Upper lobe of left lung (tissue), 6 donors: ENCODE measurements around the gene PRKN. TPM values are rescaled to one million over a fixed set of nuclear protein-coding genes. Genes with fewer than 3 reads are reported as not detected.
A peak's percentile ranks its signal among the peaks of the same experiment; 100 is the strongest.

ENCODE experiments used
- ATAC-seq, 2 donors: fragments of 200-7000 bp; cut with Tn5 transposase; one replicate each; pipeline ENCODE4 v1.9.1; 2022; ENCODE audit warnings: mild to moderate bottlenecking in 2 of 2, moderate library complexity in 2 of 2; ENCODE audit not compliant: low FRiP score in 2 of 2
- DNase-seq, 2 donors: peaks; one replicate each; pipeline ENCODE4 v3.0.0-alpha.2; 2019 to 2020
- H3K27ac ChIP-seq, 4 donors: fragments of 200-600 bp; sonication (generic); one replicate each; pipeline ENCODE4 v1.5.1; 2016 to 2019
- H3K27me3 ChIP-seq, 4 donors: fragments of 200-600 bp; sonication (generic); one replicate each; pipeline ENCODE4 v1.5.1; 2017 to 2019
- H3K36me3 ChIP-seq, 4 donors: fragments of 200-600 bp; sonication (generic); one replicate each; pipeline ENCODE4 v1.5.1; 2016 to 2019
- H3K4me1 ChIP-seq, 4 donors: fragments of 200-600 bp; sonication (generic); one replicate each; pipeline ENCODE4 v1.5.1; 2018 to 2019
- H3K4me3 ChIP-seq, 4 donors: fragments of 200-600 bp; sonication (generic); one replicate each; pipeline ENCODE4 v1.5.1; 2017 to 2019; ENCODE audit warnings: mild to moderate bottlenecking in 2 of 4, moderate library complexity in 1 of 4
- H3K9me3 ChIP-seq, 4 donors: fragments of 200-600 bp; sonication (generic); one replicate each; pipeline ENCODE4 v1.5.1; 2018 to 2019
- CTCF ChIP-seq, 6 experiments: fragments of 450-650 bp in 4 of 6; fragments of 200-600 bp in 2 of 6; sonication (generic) in 2 of 6; IDR thresholded peaks; one replicate each; pipeline ENCODE4 v1.5.1; 2016 to 2019; ENCODE audit warnings: antibody characterized with exemption in 6 of 6
- EP300 ChIP-seq, 4 donors: sonication (generic); formaldehyde crosslinking; IDR thresholded peaks; one replicate each; pipeline ENCODE4 v1.5.1; 2017; ENCODE audit warnings: antibody characterized with exemption in 4 of 4, control low read depth in 2 of 4
- POLR2A ChIP-seq, 4 donors: fragments of 450-650 bp; IDR thresholded peaks; one replicate each; pipeline ENCODE4 v1.5.1; 2016 to 2017; ENCODE audit warnings: antibody characterized with exemption in 4 of 4, mild to moderate bottlenecking in 2 of 4
- POLR2AphosphoS5 ChIP-seq, 2 donors: sonication (generic); formaldehyde crosslinking; IDR thresholded peaks; one replicate each; pipeline ENCODE4 v1.5.1; 2017; ENCODE audit warnings: antibody characterized with exemption in 2 of 2
- WGBS, 2 donors: methylation state at CpG; one replicate each; pipeline ENCODE4 v1.1.5; 2017 to 2018; 5-methylcytosine and 5-hydroxymethylcytosine counted together
- total RNA-seq, 6 donors: library from RNA; depleted of rRNA in 4 of 6; stranded (reverse); fragments of >200 nt in 4 of 6; gene quantifications; one replicate each; pipeline versions ENCODE4 v1.1.0 to v1.2.1, GENCODE V29; 2016 to 2021
- donor health status: DM: no; HTN: no; CAD: no; lungs with moderate emphysema.
- donor health status: DM: no; HTN: yes; CAD: no; lungs with severe emphysema.

The PRKN gene
- total RNA-seq, 6 donors from 2014 or later, result 2.7 to 29.3 (median 5.5) TPM

- no peak overlapping the region for H3K4me3 ChIP-seq
- WGBS, 2 donors, result 47 to 55% methylated on average over 4 of the region's 4 CpGs
- TF ChIP-seq POLR2AphosphoS5 (IDR thresholded peaks at IDR 0.05) (no peak), EP300 (IDR thresholded peaks at IDR 0.05) (no peak), CTCF (IDR thresholded peaks at IDR 0.05) (no peak), POLR2A (IDR thresholded peaks at IDR 0.05) (no peak)
- peak in 1 of 2 donors; percentile 35 for DNase-seq
- peak overlapping the region in 2 of 4 donors; percentile 30 to 39 for H3K27ac ChIP-seq
- ATAC-seq, result peak in 1 of 2 donors; percentile 79
- no peaks in the 10 kb centered on the region for H3K9me3 ChIP-seq
- H3K27me3 ChIP-seq, result no peaks in the 10 kb centered on the region
- no peaks in the 10 kb centered on the region for H3K36me3 ChIP-seq
- peaks cover 0 to 3% (median 0%) of the 10 kb centered on the region in 4 donors for H3K4me1 ChIP-seq
These were observed 608.2 kb downstream of the PRKN start for GRCh38 chr6:162119341-162119740.

- H3K27ac ChIP-seq, result no peak overlapping the region
- H3K9me3 ChIP-seq, result no peaks in the 10 kb centered on the region
- TF ChIP-seq EP300 (IDR thresholded peaks at IDR 0.05), result no peak
- TF ChIP-seq POLR2AphosphoS5 (IDR thresholded peaks at IDR 0.05), result no peak
- TF ChIP-seq CTCF (IDR thresholded peaks at IDR 0.05), result no peak
- no peak for TF ChIP-seq POLR2A (IDR thresholded peaks at IDR 0.05)
- no peaks in the 10 kb centered on the region for H3K27me3 ChIP-seq
- ATAC-seq (peak in 1 of 2 donors; percentile 32), DNase-seq (no peak)
- 83 to 86% methylated on average over 5 of the region's 5 CpGs for WGBS, 2 donors
- no peak overlapping the region for H3K4me3 ChIP-seq
- H3K4me1 ChIP-seq, result peaks cover 0 to 3% (median 0%) of the 10 kb centered on the region in 4 donors
- no peaks in the 10 kb centered on the region for H3K36me3 ChIP-seq
These were observed 608.9 kb downstream of the PRKN start for GRCh38 chr6:162118706-162119105.

GRCh38 chr6:162116902-162117525 is 610.6 kb downstream of the PRKN start:
- TF ChIP-seq EP300 (IDR thresholded peaks at IDR 0.05), result no peak
- TF ChIP-seq POLR2AphosphoS5 (IDR thresholded peaks at IDR 0.05), result no peak
- TF ChIP-seq CTCF (IDR thresholded peaks at IDR 0.05), result no peak
- TF ChIP-seq POLR2A (IDR thresholded peaks at IDR 0.05), result no peak
- no peak for ATAC-seq
- Histone ChIP-seq H3K4me3 (no peak overlapping the region), H3K4me1 (peaks cover 0 to 3% (median 0%) of the 10 kb centered on the region in 4 donors), H3K36me3 (no peaks in the 10 kb centered on the region), H3K27ac (no peak overlapping the region), H3K27me3 (no peaks in the 10 kb centered on the region), H3K9me3 (no peaks in the 10 kb centered on the region)
- WGBS, 2 donors, result 85 to 86% methylated on average over 7 of the region's 7 CpGs
- DNase-seq, result no peak

DNA sequence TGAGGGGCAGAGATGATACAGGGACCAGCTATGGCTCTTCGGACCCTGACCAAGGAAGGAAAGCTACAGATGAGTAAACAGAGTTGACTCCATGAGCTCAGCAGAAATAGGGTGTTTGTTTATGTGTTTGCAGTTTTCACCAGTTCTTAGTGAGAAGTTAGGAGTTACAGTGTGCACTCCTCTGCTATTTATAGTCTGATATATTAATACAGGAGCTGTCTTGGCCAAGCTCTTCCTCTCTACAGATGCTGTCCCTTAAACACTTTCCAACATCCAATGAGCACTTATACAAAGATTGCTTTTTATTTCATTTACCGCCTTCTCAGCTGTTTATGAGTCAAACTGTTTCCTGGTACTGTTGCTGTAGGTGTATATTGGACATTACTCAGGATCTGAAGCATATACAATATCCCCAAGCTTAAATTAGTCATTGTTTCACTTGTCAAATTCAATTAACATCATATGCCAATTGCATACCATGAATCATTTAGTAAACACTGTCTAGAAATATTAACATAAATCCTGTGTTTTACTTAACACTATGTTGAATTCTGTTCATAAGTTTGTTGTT is 618.0 kb downstream of the PRKN start:
- 85 to 87% methylated on average over 2 of the region's 2 CpGs for WGBS, 2 donors
- ATAC-seq (no peak), DNase-seq (no peak)
- no peaks in the 10 kb centered on the region for H3K4me1 ChIP-seq
- TF ChIP-seq CTCF (IDR thresholded peaks at IDR 0.05) (no peak), EP300 (IDR thresholded peaks at IDR 0.05) (no peak), POLR2A (IDR thresholded peaks at IDR 0.05) (no peak)
- no peaks in the 10 kb centered on the region for H3K36me3 ChIP-seq
- H3K4me3 ChIP-seq, result no peak overlapping the region
- H3K27ac ChIP-seq, result no peak overlapping the region
- H3K9me3 ChIP-seq, result no peaks in the 10 kb centered on the region
- no peaks in the 10 kb centered on the region for H3K27me3 ChIP-seq

- TF ChIP-seq CTCF (IDR thresholded peaks at IDR 0.05) (no peak), POLR2A (IDR thresholded peaks at IDR 0.05) (no peak), POLR2AphosphoS5 (IDR thresholded peaks at IDR 0.05) (no peak), EP300 (IDR thresholded peaks at IDR 0.05) (no peak)
- Histone ChIP-seq H3K9me3 (no peaks in the 10 kb centered on the region), H3K4me3 (no peak overlapping the region), H3K36me3 (no peaks in the 10 kb centered on the region), H3K27ac (no peak overlapping the region), H3K4me1 (no peaks in the 10 kb centered on the region), H3K27me3 (no peaks in the 10 kb centered on the region)
- ATAC-seq (no peak), DNase-seq (no peak)
- 86 to 87% methylated on average over 3 of the region's 3 CpGs for WGBS, 2 donors
These were observed 619.5 kb downstream of the PRKN start for GRCh38 chr6:162108041-162108440.
